ENCODE data around the gene DNM2.

Gene DNM2

GRCh38 chr19:10808937-10809649, 91.2 kb downstream of the DNM2 start:
- peaks cover 50% of the 10 kb centered on the region for H3K36me3 ChIP-seq (ENCODE audit: control insufficient read depth, insufficient read depth, low read length)
- no peak overlapping the region for H3K4me3 ChIP-seq (ENCODE audit: low read depth, low read length)
- H3K9me3 ChIP-seq (ENCODE audit: control insufficient read depth, insufficient read depth, low read length): no peaks in the 10 kb centered on the region
- H3K27me3 ChIP-seq (ENCODE audit: control insufficient read depth, insufficient read depth, low read length): no peaks in the 10 kb centered on the region
- H3K9ac ChIP-seq (ENCODE audit: low read depth, low read length): no peak overlapping the region
- H3K4me1 ChIP-seq (ENCODE audit: control insufficient read depth, insufficient read depth, low read length): no peaks in the 10 kb centered on the region
- no peak overlapping the region for H3K27ac ChIP-seq (ENCODE audit: low read depth, low read length)

DNA sequence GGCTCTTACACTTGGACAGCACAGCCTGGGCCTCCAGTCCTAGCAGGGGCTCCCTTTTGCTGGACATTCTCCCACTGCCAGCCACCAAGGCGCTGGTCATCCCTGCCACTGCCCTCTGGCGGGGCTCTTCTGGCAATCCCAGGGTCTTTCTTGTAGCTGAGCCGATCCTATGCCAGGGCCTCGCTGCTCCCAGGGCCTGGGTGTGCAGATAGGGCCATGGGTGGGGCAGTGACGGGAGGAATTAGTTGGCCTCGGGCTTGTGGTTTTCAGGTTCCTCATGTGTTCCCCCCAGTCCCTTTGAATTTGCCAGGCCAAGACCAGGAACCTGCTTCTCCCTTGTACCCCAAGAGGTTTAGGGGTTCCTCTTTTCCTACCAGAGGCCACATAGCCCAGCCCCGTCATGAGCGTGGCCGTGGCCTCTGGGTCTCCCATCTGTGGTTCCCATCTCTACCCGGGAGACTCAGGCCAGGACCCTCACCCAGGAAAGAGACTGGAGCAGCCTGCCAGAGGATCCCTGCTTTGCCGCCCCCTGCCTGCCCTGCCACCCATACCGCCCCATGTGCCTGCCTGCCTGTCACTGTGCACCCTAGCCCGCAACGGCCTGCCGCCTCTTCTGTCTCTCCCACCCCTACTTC, 91.9 kb downstream of the DNM2 start:
- no peaks in the 10 kb centered on the region for H3K27me3 ChIP-seq (ENCODE audit: control insufficient read depth, insufficient read depth, low read length)
- no peak overlapping the region for H3K27ac ChIP-seq (ENCODE audit: low read depth, low read length)
- no peak overlapping the region for H3K9ac ChIP-seq (ENCODE audit: low read depth, low read length)
- H3K9me3 ChIP-seq (ENCODE audit: control insufficient read depth, insufficient read depth, low read length): no peaks in the 10 kb centered on the region
- peaks cover 49% of the 10 kb centered on the region for H3K36me3 ChIP-seq (ENCODE audit: control insufficient read depth, insufficient read depth, low read length)
- no peak overlapping the region for H3K4me3 ChIP-seq (ENCODE audit: low read depth, low read length)
- no peaks in the 10 kb centered on the region for H3K4me1 ChIP-seq (ENCODE audit: control insufficient read depth, insufficient read depth, low read length)

GRCh38 chr19:10811391-10812111, 93.7 kb downstream of the DNM2 start:
- no peaks in the 10 kb centered on the region for H3K9me3 ChIP-seq (ENCODE audit: control insufficient read depth, insufficient read depth, low read length)
- no peaks in the 10 kb centered on the region for H3K4me1 ChIP-seq (ENCODE audit: control insufficient read depth, insufficient read depth, low read length)
- H3K36me3 ChIP-seq (ENCODE audit: control insufficient read depth, insufficient read depth, low read length): peaks cover 41% of the 10 kb centered on the region
- H3K27me3 ChIP-seq (ENCODE audit: control insufficient read depth, insufficient read depth, low read length): no peaks in the 10 kb centered on the region
- H3K9ac ChIP-seq (ENCODE audit: low read depth, low read length): no peak overlapping the region
- no peak overlapping the region for H3K27ac ChIP-seq (ENCODE audit: low read depth, low read length)
- H3K4me3 ChIP-seq (ENCODE audit: low read depth, low read length): no peak overlapping the region

- H3K36me3 ChIP-seq (ENCODE audit: control insufficient read depth, insufficient read depth, low read length): peaks cover 41% of the 10 kb centered on the region
- H3K9ac ChIP-seq (ENCODE audit: low read depth, low read length): no peak overlapping the region
- H3K4me3 ChIP-seq (ENCODE audit: low read depth, low read length): no peak overlapping the region
- no peaks in the 10 kb centered on the region for H3K27me3 ChIP-seq (ENCODE audit: control insufficient read depth, insufficient read depth, low read length)
- no peaks in the 10 kb centered on the region for H3K4me1 ChIP-seq (ENCODE audit: control insufficient read depth, insufficient read depth, low read length)
- no peak overlapping the region for H3K27ac ChIP-seq (ENCODE audit: low read depth, low read length)
- no peaks in the 10 kb centered on the region for H3K9me3 ChIP-seq (ENCODE audit: control insufficient read depth, insufficient read depth, low read length)
Measured at GRCh38 chr19:10812196-10812595, 94.3 kb downstream of the DNM2 start.

DNA sequence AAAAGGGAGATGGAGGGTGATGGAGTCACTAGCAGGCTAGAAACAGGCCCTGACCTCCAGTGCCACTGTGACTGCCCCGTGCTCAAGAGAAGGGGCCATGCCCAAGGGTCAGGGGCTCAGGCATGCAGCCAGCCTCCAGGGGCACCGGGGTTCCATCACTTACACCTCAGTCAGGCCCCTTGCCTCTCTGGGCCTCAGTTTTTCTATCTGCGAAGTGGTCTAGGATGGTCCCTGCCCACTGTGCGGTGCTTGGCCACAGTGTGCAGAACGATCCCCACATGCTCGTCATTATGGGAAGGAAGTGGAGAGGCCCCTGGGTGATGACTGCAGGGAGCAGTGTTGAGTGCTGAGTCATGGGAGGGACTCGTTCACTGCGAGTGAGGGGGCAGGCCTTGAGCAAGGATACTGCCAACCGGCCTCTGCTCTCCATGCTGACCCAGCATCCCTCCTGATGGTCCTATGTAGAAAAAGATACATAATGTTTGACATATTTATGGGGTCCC, 95.1 kb downstream of the DNM2 start:
- Histone ChIP-seq H3K4me1 (ENCODE audit: control insufficient read depth, insufficient read depth, low read length) (no peaks in the 10 kb centered on the region), H3K9ac (ENCODE audit: low read depth, low read length) (no peak overlapping the region), H3K4me3 (ENCODE audit: low read depth, low read length) (no peak overlapping the region), H3K9me3 (ENCODE audit: control insufficient read depth, insufficient read depth, low read length) (no peaks in the 10 kb centered on the region), H3K27ac (ENCODE audit: low read depth, low read length) (no peak overlapping the region), H3K27me3 (ENCODE audit: control insufficient read depth, insufficient read depth, low read length) (no peaks in the 10 kb centered on the region), H3K36me3 (ENCODE audit: control insufficient read depth, insufficient read depth, low read length) (peaks cover 39% of the 10 kb centered on the region)

DNA sequence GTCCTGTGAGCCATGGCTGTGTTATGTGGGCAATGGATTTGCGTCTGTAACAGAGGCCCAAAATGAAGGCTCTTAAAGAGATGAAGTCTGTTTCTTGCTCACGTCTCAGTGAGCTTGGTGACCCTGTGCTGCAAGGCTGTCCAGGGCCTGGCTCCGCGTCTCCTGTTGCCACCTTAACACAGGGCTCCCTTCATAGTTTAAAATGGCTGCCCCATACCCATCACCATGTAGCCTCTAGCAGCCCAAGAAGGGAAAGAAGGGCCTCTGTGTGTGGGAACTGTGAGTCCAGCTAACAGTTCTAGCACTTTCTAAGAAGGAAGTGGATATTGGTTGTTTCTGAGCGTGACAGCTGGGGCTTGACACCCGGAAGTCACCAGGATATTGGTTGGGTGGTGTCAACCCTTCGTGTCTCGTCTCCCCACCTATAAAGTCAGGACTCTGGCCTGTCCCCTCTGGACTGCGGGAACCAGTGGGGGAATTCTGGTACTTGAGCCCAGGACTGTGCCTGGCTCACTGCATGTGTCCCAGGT, 97.2 kb downstream of the DNM2 start:
- Histone ChIP-seq H3K4me3 (ENCODE audit: low read depth, low read length) (no peak overlapping the region), H3K9me3 (ENCODE audit: control insufficient read depth, insufficient read depth, low read length) (no peaks in the 10 kb centered on the region), H3K4me1 (ENCODE audit: control insufficient read depth, insufficient read depth, low read length) (no peaks in the 10 kb centered on the region), H3K27me3 (ENCODE audit: control insufficient read depth, insufficient read depth, low read length) (no peaks in the 10 kb centered on the region), H3K9ac (ENCODE audit: low read depth, low read length) (no peak overlapping the region), H3K27ac (ENCODE audit: low read depth, low read length) (no peak overlapping the region), H3K36me3 (ENCODE audit: control insufficient read depth, insufficient read depth, low read length) (peaks cover 26% of the 10 kb centered on the region)

GRCh38 chr19:10815969-10816644, 98.2 kb downstream of the DNM2 start:
- Histone ChIP-seq H3K36me3 (ENCODE audit: control insufficient read depth, insufficient read depth, low read length) (peaks cover 31% of the 10 kb centered on the region), H3K27ac (ENCODE audit: low read depth, low read length) (no peak overlapping the region), H3K4me1 (ENCODE audit: control insufficient read depth, insufficient read depth, low read length) (no peaks in the 10 kb centered on the region), H3K27me3 (ENCODE audit: control insufficient read depth, insufficient read depth, low read length) (no peaks in the 10 kb centered on the region), H3K9ac (ENCODE audit: low read depth, low read length) (no peak overlapping the region), H3K9me3 (ENCODE audit: control insufficient read depth, insufficient read depth, low read length) (no peaks in the 10 kb centered on the region), H3K4me3 (ENCODE audit: low read depth, low read length) (no peak overlapping the region)

DNA sequence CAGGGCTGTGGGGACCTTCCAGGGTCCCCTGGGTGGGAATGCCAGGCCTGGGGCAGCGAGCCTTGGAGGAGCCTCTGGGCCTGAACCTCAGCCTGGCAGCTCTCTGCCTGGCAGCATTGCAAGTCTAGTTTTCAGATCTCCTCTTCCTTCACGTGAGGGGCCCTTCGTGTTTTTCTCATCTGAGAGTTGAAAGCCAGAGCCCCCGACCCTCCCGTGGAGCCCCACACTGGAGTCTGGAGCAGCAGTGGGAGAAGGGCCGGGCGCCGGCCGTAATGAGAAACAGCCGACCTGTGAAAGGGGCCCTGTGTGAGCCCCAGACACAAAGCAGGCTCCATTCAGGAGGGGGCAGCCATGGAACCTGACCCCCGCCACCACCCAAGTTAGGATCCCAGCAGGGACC, 98.8 kb downstream of the DNM2 start:
- Histone ChIP-seq H3K9me3 (ENCODE audit: control insufficient read depth, insufficient read depth, low read length) (no peaks in the 10 kb centered on the region), H3K27me3 (ENCODE audit: control insufficient read depth, insufficient read depth, low read length) (no peaks in the 10 kb centered on the region), H3K4me1 (ENCODE audit: control insufficient read depth, insufficient read depth, low read length) (no peaks in the 10 kb centered on the region), H3K36me3 (ENCODE audit: control insufficient read depth, insufficient read depth, low read length) (peaks cover 32% of the 10 kb centered on the region), H3K4me3 (ENCODE audit: low read depth, low read length) (no peak overlapping the region), H3K27ac (ENCODE audit: low read depth, low read length) (no peak overlapping the region), H3K9ac (ENCODE audit: low read depth, low read length) (no peak overlapping the region)

DNA sequence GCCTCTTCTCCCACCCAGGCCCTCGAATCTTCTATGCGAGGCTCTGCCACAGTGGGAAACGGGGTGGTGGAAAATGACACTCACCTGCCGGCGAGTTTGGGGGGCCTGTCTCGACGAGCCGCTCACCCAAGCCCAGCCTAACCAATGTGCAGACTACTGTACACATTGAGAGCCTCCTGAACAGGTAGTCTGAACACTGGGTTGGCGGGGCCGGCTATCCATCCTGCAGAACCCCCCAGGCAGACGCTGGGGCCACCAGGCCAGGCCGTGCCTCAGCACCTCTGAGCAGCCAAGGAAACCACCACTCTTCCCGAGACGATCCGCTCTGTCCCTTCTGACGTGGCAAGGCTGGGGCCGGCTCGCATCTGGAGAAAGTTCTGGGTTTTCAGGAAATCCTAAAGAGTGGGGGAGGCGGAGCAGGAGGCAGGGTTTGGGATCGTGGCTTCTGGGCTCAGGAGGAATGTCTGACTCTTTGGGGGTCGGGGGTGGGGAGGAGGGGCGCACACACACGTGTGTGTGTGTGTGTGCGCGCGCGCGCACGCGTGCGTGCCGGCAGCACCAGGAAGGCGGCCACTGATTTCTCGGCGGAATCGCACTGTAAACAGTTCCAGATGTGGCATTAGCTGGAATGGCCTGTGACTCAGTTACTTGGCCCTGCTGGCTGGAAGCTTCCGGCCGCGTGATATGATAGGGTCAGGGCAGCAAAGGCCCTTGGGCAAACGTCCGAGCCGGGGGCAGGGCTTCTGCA, 99.6 kb downstream of the DNM2 start:
- Histone ChIP-seq H3K9ac (ENCODE audit: low read depth, low read length) (no peak overlapping the region), H3K36me3 (ENCODE audit: control insufficient read depth, insufficient read depth, low read length) (peaks cover 35% of the 10 kb centered on the region), H3K4me3 (ENCODE audit: low read depth, low read length) (no peak overlapping the region), H3K27ac (ENCODE audit: low read depth, low read length) (no peak overlapping the region), H3K4me1 (ENCODE audit: control insufficient read depth, insufficient read depth, low read length) (no peaks in the 10 kb centered on the region), H3K27me3 (ENCODE audit: control insufficient read depth, insufficient read depth, low read length) (no peaks in the 10 kb centered on the region), H3K9me3 (ENCODE audit: control insufficient read depth, insufficient read depth, low read length) (no peaks in the 10 kb centered on the region)
